Measurements from ENCODE around the gene KCTD12.

GRCh38 chr13:76912476-76912875 lies 26.3 kb upstream of the KCTD12 start:
- TF ChIP-seq CTCF (conservative IDR thresholded peaks at IDR 0.05) (no peak), ZFX (IDR thresholded peaks at IDR 0.05) (no peak)
